Liver (tissue), 9 donors: ENCODE results near the gene LARP4. TPM values are rescaled to one million over a fixed set of nuclear protein-coding genes. Genes with fewer than 3 reads are reported as not detected.
"Not testable (repeated sequence)": the region's sequence is repeated elsewhere in the genome, so short reads cannot be mapped to it uniquely, and the experiment has no call there.

Source experiments
- DNase-seq: peaks from one replicate; pipeline ENCODE4 v3.0.0-alpha.2; 2017; ENCODE audit warnings: low spot score
- H3K27ac ChIP-seq, 2 donors: one replicate each; pipeline ENCODE4 v1.7.0; 2013; ENCODE audit warnings: inconsistent platforms in 2 of 2, low read length in 2 of 2, control low read depth in 1 of 2, low read depth in 1 of 2, mild to moderate bottlenecking in 1 of 2
- H3K27me3 ChIP-seq, 4 donors: one replicate each; pipeline versions ENCODE4 v1.6.1 to v1.7.0; 2013; ENCODE audit warnings: low read length in 3 of 4, inconsistent platforms in 1 of 4, mild to moderate bottlenecking in 1 of 4, moderate library complexity in 1 of 4; ENCODE audit not compliant: control insufficient read depth in 4 of 4, insufficient read depth in 4 of 4
- H3K36me3 ChIP-seq, 4 donors: one replicate each; pipeline versions ENCODE4 v1.6.1 to v1.7.0; 2013; ENCODE audit warnings: low read length in 3 of 4, mild to moderate bottlenecking in 3 of 4, low read depth in 1 of 4, moderate library complexity in 1 of 4; ENCODE audit not compliant: control insufficient read depth in 4 of 4, insufficient read depth in 3 of 4
- H3K4me1 ChIP-seq, 4 donors: one replicate each; pipeline versions ENCODE4 v1.6.1 to v1.7.0; 2013; ENCODE audit warnings: low read length in 3 of 4, mild to moderate bottlenecking in 3 of 4, moderate library complexity in 1 of 4; ENCODE audit not compliant: control insufficient read depth in 4 of 4, insufficient read depth in 4 of 4
- H3K4me3 ChIP-seq, 3 donors: one replicate each; pipeline versions ENCODE4 v1.6.1 to v1.7.0; 2013; ENCODE audit warnings: low read length in 3 of 3, control low read depth in 1 of 3, low read depth in 1 of 3, mild to moderate bottlenecking in 1 of 3
- H3K9ac ChIP-seq, 2 donors: one replicate each; pipeline ENCODE4 v1.7.0; 2013; ENCODE audit warnings: low read length in 2 of 2, mild to moderate bottlenecking in 2 of 2, moderate library complexity in 2 of 2, control low read depth in 1 of 2, low read depth in 1 of 2
- H3K9me3 ChIP-seq, 4 donors: one replicate each; pipeline versions ENCODE4 v1.6.1 to v1.7.0; 2013; ENCODE audit warnings: low read length in 3 of 4; ENCODE audit not compliant: control insufficient read depth in 4 of 4
- ATF3 ChIP-seq: IDR thresholded peaks from 2 replicates; pipeline ENCODE4 v1.6.1; 2016; ENCODE audit warnings: antibody characterized with exemption
- CTCF ChIP-seq: fragments of 150-350 bp; IDR thresholded peaks from 2 replicates; pipeline ENCODE4 v1.5.1; 2017; ENCODE audit warnings: improper control_type of control experiment, low read depth, low read length; ENCODE audit not compliant: missing input control
- EGR1 ChIP-seq, 2 donors: IDR thresholded peaks; 2 replicates each; pipeline ENCODE4 v1.6.1; 2016 to 2018; ENCODE audit warnings: antibody characterized with exemption in 2 of 2, low read depth in 2 of 2
- FOXA1 ChIP-seq: IDR thresholded peaks from 2 replicates; pipeline ENCODE4 v1.6.1; 2016; ENCODE audit warnings: antibody characterized with exemption
- GABPA ChIP-seq, 2 donors: IDR thresholded peaks in 1 of 2; conservative IDR thresholded peaks in 1 of 2; 2 replicates each; pipeline ENCODE4 v1.6.1; 2016; ENCODE audit warnings: antibody characterized with exemption in 2 of 2, mild to moderate bottlenecking in 1 of 2, moderate library complexity in 1 of 2
- HNF4A ChIP-seq, 2 donors: conservative IDR thresholded peaks; 2 replicates each; pipeline ENCODE4 v1.6.1; 2016; ENCODE audit warnings: antibody characterized with exemption in 2 of 2, mild to moderate bottlenecking in 2 of 2
- JUND ChIP-seq, 2 donors: IDR thresholded peaks; 2 replicates each; pipeline ENCODE4 v1.6.1; 2016; ENCODE audit warnings: antibody characterized with exemption in 2 of 2
- RAD21 ChIP-seq, 2 donors: IDR thresholded peaks; 2 replicates each; pipeline ENCODE4 v1.6.1; 2016; ENCODE audit warnings: antibody characterized with exemption in 2 of 2, mild to moderate bottlenecking in 2 of 2
- RXRA ChIP-seq, 2 donors: IDR thresholded peaks; 2 replicates each; pipeline ENCODE4 v1.6.1; 2017 to 2018; ENCODE audit warnings: antibody characterized with exemption in 2 of 2, mild to moderate bottlenecking in 1 of 2
- SP1 ChIP-seq: IDR thresholded peaks from 2 replicates; pipeline ENCODE4 v1.6.1; 2018; ENCODE audit warnings: antibody characterized with exemption, mild to moderate bottlenecking
- YY1 ChIP-seq: IDR thresholded peaks from 2 replicates; pipeline ENCODE4 v1.6.1; 2016; ENCODE audit warnings: antibody characterized with exemption, mild to moderate bottlenecking
- ZBTB33 ChIP-seq: IDR thresholded peaks from 2 replicates; pipeline ENCODE4 v1.6.1; 2016; ENCODE audit warnings: antibody characterized with exemption
- WGBS: extraction: QIAGEN DNeasy Blood & Tissue Kit; methylation state at CpG from one replicate; pipeline ENCODE4 v1.1.7; 2013; 5-methylcytosine and 5-hydroxymethylcytosine counted together
- polyA plus RNA-seq, 2 donors: library from polyadenylated mRNA; stranded (reverse) in 1 of 2; unstranded in 1 of 2; fragments of 200-250 nt in 1 of 2; fragments of >200 nt in 1 of 2; fragmentation: Nextera tagmentation in 1 of 2; extraction: Ambion mirVana in 1 of 2; gene quantifications; one replicate each; pipeline versions ENCODE4 v1.2.1 to v1.2.3, GENCODE V29; 2013 to 2015
- total RNA-seq, 2 donors: library from RNA; depleted of rRNA; stranded (reverse); fragments of >200 nt; gene quantifications; one replicate each; pipeline ENCODE4 v1.2.3, GENCODE V29; 2014
- TF ChIP-seq, protein P1 (sequence below): IDR thresholded peaks from 2 replicates; pipeline ENCODE4 v1.6.1; 2016; ENCODE audit warnings: antibody characterized with exemption
- donor health status: healthy.
- donor health status: healthy.
- donor health status: healthy.
- donor health status: healthy.
- donor health status: healthy.

LARP4 gene
- total and polyA plus RNA-seq, 4 donors: 17.3 to 71.0 (median 37.5) TPM

DNA sequence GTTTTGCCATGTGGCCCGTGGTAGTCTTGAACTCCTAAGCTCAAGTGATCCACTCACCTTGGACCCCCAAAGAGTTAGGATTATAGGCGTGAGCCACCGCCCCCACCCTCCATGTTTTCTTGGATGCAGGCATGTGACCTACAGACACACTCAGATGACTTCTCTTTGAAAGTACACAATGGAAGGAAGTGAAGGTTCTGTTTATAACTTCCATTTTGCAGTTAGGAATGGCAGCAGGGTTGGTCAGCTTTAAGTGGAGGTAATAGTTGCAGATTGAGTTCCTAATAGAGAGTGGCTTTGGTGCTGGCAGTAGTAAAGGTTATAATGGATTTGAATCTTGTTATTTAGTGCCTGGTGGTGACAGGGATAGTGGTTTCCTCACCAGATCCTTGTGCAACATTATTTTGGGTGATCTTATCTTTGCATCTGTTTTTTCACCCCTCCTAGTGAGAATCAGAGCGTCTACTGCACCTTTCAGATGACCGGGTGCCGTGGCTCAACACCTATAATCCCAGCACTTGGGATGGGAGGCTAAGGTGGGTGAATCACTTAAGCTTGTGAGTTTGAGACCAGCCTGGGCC, 15.3 kb downstream of the LARP4 start (continued):
- TF ChIP-seq GABPA (IDR thresholded peaks at IDR 0.05 in 1 of 2, conservative IDR thresholded peaks at IDR 0.05 in 1 of 2) (no peak), RAD21 (IDR thresholded peaks at IDR 0.05) (no peak)

- no peak overlapping the region for H3K9ac ChIP-seq
- no peak for DNase-seq
- H3K4me1 ChIP-seq: peaks cover 0 to 13% (median 3%) of the 10 kb centered on the region in 4 donors
- no peaks in the 10 kb centered on the region for H3K9me3 ChIP-seq
- peaks cover 0 to 9% (median 6%) of the 10 kb centered on the region in 4 donors for H3K36me3 ChIP-seq
- WGBS: 77% methylated on average over 5 of the region's 5 CpGs
- H3K4me3 ChIP-seq: no peak overlapping the region
- H3K27me3 ChIP-seq: no peaks in the 10 kb centered on the region
- TF ChIP-seq HNF4A (conservative IDR thresholded peaks at IDR 0.05) (no peak), ATF3 (no peak), ZBTB33 (no peak), FOXA1 (no peak), YY1 (no peak), RXRA (IDR thresholded peaks at IDR 0.05) (no peak), RAD21 (IDR thresholded peaks at IDR 0.05) (no peak), GABPA (IDR thresholded peaks at IDR 0.05 in 1 of 2, conservative IDR thresholded peaks at IDR 0.05 in 1 of 2) (no peak), SP1 (no peak), JUND (IDR thresholded peaks at IDR 0.05) (no peak), EGR1 (IDR thresholded peaks at IDR 0.05; ENCODE audit: low read depth in 2 of 2) (no peak), CTCF (no peak)
- TF ChIP-seq, protein P1, sequence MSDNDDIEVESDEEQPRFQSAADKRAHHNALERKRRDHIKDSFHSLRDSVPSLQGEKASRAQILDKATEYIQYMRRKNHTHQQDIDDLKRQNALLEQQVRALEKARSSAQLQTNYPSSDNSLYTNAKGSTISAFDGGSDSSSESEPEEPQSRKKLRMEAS: no peak
- H3K27ac ChIP-seq: no peak overlapping the region
Observed at GRCh38 chr12:50419112-50419909, 18.6 kb downstream of the LARP4 start.

DNA sequence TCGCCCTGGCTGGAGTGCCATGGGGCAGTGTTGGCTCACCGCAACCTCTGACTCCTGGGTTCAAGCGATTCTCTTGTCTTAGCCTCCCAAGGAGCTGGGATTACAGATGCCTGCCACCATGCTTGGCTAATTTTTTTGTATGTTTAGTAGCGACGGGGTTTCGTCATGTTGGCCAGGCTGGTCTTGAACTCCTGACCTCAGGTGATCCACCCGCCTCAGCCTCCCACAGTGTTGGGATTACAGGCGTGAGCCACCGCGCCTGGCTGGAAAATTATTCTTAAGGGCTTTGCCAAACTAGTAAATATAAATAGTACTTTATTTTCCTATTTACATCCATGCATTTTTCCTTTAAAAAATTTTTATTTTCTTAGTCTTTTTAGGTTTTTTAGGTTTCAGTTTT, 22.2 kb downstream of the LARP4 start:
- WGBS: 73% methylated on average over 10 of the region's 10 CpGs
- H3K9me3 ChIP-seq, H3K27me3 ChIP-seq, H3K9ac ChIP-seq, H3K27ac ChIP-seq, H3K36me3 ChIP-seq, DNase-seq, H3K4me3 ChIP-seq: not testable (repeated sequence)
- peaks cover 0 to 14% (median 4%) of the 10 kb centered on the region in 4 donors for H3K4me1 ChIP-seq
- peak in 1 of 2 donors; percentile 25 for TF ChIP-seq RXRA (IDR thresholded peaks at IDR 0.05)

DNA sequence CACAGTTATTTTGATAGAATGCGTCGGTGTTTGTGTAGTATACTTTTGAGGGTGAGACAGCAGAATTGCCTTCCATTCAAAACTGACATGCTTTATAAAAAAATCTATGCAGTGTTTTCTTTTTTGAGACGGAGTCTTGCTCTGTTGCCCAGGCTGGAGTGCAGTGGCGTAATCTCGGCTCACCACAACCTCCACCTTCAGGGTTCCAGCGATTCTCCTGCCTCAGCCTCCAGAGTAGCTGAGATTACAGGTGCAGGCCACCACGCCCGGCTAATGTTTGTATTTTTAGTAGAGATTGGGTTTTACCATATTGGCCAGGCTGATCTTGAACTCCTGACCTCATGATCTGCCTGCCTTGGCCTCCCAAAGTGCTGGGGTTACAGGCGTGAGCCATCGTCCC, 22.7 kb downstream of the LARP4 start:
- WGBS: 96% methylated on average over 10 of the region's 10 CpGs
- H3K9ac ChIP-seq, H3K9me3 ChIP-seq, H3K27ac ChIP-seq, H3K4me3 ChIP-seq, DNase-seq, H3K27me3 ChIP-seq, H3K36me3 ChIP-seq: not testable (repeated sequence)
- peaks cover 0 to 14% (median 4%) of the 10 kb centered on the region in 4 donors for H3K4me1 ChIP-seq
